Measurements from ENCODE around the gene DUOXA1. TPM values are rescaled to one million over a fixed set of nuclear protein-coding genes. Genes with fewer than 3 reads are reported as not detected.

The DUOXA1 gene
- total and polyA plus RNA-seq, 2 experiments from 2014 or later, result not detected

DNA sequence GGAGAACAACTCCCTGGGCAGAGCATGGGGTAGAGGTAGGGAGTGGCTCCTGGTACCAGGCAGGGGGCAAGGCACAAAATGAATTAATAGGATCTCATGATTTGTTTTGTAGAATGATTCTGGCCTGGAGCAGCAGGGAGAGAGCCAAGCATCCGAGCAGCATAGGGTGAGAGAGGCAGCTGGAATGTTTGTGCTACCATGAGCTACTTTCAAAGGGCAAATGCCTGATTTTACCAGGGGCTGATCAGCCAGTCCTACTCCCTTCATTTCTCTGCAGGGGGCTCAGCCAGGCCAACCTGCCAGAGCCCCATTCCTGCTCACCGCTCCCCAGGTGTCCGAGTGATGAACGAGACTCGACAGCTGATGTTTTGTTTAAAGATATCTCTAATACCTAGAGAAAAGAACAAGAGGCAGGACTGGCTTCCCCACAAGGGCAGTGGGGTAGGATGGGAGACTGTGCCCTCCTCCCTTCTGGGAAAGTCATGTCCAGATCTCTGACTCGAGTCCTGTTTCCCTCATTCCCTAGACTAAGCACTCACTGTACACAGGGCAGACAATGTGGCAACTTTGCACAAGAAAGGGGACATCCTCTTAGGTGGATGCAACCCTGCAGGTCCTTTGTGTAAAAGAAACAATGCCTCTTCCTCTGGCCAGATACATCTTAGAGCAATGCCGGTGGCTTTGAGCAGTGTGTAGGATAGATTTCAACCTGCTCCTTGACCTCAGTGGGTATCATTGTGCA, 28.6 kb downstream of the DUOXA1 start:
- H3K4me2 ChIP-seq, result peak overlapping the region; percentile 70
- peaks cover 18% of the 10 kb centered on the region for H3K4me1 Mint-ChIP-seq
- ATAC-seq, result peak; percentile 76

More for the DNA sequence above, 28.6 kb downstream of the DUOXA1 start:
- no peaks in the 10 kb centered on the region for H3K9me2 ChIP-seq (ENCODE audit: insufficient read depth)
- H3K4me3 Mint-ChIP-seq, result peak overlapping the region; percentile 11; the same call in 1 of the 3 replicates
- no peaks in the 10 kb centered on the region; the same call in 2 of the 3 replicates for H3K9me3 Mint-ChIP-seq
- no peaks in the 10 kb centered on the region for H3K36me3 ChIP-seq (ENCODE audit: insufficient read depth)
- H3K27ac Mint-ChIP-seq, result no peak overlapping the region; the same call in 1 of the 2 replicates
- DNase-seq (ENCODE audit: low spot score), result peak; percentile 20
- H3F3A ChIP-seq (replicated peaks; ENCODE audit: low read depth), result no peaks in the 10 kb centered on the region
- H3K27me3 ChIP-seq (ENCODE audit: insufficient read depth), result no peaks in the 10 kb centered on the region
- TF ChIP-seq ZNF331 (CRISPR knock-in tag; IDR thresholded peaks at IDR 0.05; ENCODE audit: low read depth) (no peak), STAT1 (IDR thresholded peaks at IDR 0.05; ENCODE audit: unreplicated experiment) (no peak), ZNF114 (CRISPR knock-in tag; IDR thresholded peaks at IDR 0.05) (no peak), JUNB (IDR thresholded peaks at IDR 0.05; ENCODE audit: unreplicated experiment) (no peak), EZH2phosphoT487 (IDR thresholded peaks at IDR 0.05; ENCODE audit: unreplicated experiment) (no peak), CREB1 (CRISPR knock-in tag; IDR thresholded peaks at IDR 0.05; ENCODE audit: low read depth) (no peak), NANOG (IDR thresholded peaks at IDR 0.05; ENCODE audit: borderline replicate concordance) (no peak), EZH2 (IDR thresholded peaks at IDR 0.05; ENCODE audit: low read depth, unreplicated experiment) (no peak), POLR2AphosphoS5 (IDR thresholded peaks at IDR 0.05; ENCODE audit: low read depth) (no peak), REST (IDR thresholded peaks at IDR 0.05; ENCODE audit: unreplicated experiment) (no peak), CTCF (conservative IDR thresholded peaks at IDR 0.05; ENCODE audit: low read depth in 2 of 2) (no peak)
- TF ChIP-seq, protein P1, sequence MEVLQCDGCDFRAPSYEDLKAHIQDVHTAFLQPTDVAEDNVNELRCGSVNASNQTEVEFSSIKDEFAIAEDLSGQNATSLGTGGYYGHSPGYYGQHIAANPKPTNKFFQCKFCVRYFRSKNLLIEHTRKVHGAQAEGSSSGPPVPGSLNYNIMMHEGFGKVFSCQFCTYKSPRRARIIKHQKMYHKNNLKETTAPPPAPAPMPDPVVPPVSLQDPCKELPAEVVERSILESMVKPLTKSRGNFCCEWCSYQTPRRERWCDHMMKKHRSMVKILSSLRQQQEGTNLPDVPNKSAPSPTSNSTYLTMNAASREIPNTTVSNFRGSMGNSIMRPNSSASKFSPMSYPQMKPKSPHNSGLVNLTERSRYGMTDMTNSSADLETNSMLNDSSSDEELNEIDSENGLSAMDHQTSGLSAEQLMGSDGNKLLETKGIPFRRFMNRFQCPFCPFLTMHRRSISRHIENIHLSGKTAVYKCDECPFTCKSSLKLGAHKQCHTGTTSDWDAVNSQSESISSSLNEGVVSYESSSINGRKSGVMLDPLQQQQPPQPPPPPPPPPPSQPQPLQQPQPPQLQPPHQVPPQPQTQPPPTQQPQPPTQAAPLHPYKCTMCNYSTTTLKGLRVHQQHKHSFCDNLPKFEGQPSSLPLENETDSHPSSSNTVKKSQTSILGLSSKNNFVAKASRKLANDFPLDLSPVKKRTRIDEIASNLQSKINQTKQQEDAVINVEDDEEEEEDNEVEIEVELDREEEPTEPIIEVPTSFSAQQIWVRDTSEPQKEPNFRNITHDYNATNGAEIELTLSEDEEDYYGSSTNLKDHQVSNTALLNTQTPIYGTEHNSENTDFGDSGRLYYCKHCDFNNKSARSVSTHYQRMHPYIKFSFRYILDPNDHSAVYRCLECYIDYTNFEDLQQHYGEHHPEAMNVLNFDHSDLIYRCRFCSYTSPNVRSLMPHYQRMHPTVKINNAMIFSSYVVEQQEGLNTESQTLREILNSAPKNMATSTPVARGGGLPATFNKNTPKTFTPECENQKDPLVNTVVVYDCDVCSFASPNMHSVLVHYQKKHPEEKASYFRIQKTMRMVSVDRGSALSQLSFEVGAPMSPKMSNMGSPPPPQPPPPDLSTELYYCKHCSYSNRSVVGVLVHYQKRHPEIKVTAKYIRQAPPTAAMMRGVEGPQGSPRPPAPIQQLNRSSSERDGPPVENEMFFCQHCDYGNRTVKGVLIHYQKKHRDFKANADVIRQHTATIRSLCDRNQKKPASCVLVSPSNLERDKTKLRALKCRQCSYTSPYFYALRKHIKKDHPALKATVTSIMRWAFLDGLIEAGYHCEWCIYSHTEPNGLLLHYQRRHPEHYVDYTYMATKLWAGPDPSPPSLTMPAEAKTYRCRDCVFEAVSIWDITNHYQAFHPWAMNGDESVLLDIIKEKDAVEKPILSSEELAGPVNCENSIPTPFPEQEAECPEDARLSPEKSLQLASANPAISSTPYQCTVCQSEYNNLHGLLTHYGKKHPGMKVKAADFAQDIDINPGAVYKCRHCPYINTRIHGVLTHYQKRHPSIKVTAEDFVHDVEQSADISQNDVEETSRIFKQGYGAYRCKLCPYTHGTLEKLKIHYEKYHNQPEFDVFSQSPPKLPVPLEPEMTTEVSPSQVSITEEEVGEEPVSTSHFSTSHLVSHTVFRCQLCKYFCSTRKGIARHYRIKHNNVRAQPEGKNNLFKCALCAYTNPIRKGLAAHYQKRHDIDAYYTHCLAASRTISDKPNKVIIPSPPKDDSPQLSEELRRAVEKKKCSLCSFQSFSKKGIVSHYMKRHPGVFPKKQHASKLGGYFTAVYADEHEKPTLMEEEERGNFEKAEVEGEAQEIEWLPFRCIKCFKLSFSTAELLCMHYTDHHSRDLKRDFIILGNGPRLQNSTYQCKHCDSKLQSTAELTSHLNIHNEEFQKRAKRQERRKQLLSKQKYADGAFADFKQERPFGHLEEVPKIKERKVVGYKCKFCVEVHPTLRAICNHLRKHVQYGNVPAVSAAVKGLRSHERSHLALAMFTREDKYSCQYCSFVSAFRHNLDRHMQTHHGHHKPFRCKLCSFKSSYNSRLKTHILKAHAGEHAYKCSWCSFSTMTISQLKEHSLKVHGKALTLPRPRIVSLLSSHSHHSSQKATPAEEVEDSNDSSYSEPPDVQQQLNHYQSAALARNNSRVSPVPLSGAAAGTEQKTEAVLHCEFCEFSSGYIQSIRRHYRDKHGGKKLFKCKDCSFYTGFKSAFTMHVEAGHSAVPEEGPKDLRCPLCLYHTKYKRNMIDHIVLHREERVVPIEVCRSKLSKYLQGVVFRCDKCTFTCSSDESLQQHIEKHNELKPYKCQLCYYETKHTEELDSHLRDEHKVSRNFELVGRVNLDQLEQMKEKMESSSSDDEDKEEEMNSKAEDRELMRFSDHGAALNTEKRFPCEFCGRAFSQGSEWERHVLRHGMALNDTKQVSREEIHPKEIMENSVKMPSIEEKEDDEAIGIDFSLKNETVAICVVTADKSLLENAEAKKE (CRISPR knock-in tag; IDR thresholded peaks at IDR 0.05), result no peak
- TF ChIP-seq, protein P2, sequence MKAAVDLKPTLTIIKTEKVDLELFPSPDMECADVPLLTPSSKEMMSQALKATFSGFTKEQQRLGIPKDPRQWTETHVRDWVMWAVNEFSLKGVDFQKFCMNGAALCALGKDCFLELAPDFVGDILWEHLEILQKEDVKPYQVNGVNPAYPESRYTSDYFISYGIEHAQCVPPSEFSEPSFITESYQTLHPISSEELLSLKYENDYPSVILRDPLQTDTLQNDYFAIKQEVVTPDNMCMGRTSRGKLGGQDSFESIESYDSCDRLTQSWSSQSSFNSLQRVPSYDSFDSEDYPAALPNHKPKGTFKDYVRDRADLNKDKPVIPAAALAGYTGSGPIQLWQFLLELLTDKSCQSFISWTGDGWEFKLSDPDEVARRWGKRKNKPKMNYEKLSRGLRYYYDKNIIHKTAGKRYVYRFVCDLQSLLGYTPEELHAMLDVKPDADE (IDR thresholded peaks at IDR 0.05), result no peak
- H3K4me1 ChIP-seq (ENCODE audit: insufficient read depth), result peaks cover 15% of the 10 kb centered on the region
- peaks cover 12% of the 10 kb centered on the region for H3K27me3 Mint-ChIP-seq (ENCODE audit: insufficient read depth, low read depth, poor library complexity)
- no peaks in the 10 kb centered on the region for H3K79me2 ChIP-seq (replicated peaks; ENCODE audit: insufficient read depth)
- H2AFZ ChIP-seq, result peak overlapping the region; percentile 66
- H3K36me3 Mint-ChIP-seq (ENCODE audit: low read depth), result no peaks in the 10 kb centered on the region
- H3K27ac ChIP-seq (ENCODE audit: low read depth), result no peak overlapping the region
- H3K4me3 ChIP-seq, result no peak overlapping the region
- no peaks in the 10 kb centered on the region for H4K20me1 ChIP-seq (replicated peaks; ENCODE audit: insufficient read depth)
